ENCODE data around the gene SMARCC1.

SMARCC1 gene

GRCh38 chr3:47594792-47595191 is 186.9 kb downstream of the SMARCC1 start:
- H3K4me3 ChIP-seq (ENCODE audit: low read length) = no peak overlapping the region
- DNase-seq (ENCODE audit: low read depth, low spot score) = no peak
- H3K36me3 ChIP-seq (ENCODE audit: control insufficient read depth, insufficient read depth, low read length) = peaks cover 8% of the 10 kb centered on the region
- no peaks in the 10 kb centered on the region for H3K9me3 ChIP-seq (ENCODE audit: control insufficient read depth, insufficient read depth, low read length)
- H3K27ac ChIP-seq (ENCODE audit: low read length) = no peak overlapping the region
- no CpG with 5 or more reads among the region's 3 CpGs for WGBS (ENCODE audit: insufficient coverage, insufficient read length)
- H3K4me1 ChIP-seq (ENCODE audit: control insufficient read depth, insufficient read depth, low read length) = no peaks in the 10 kb centered on the region
- H3K27me3 ChIP-seq (ENCODE audit: control insufficient read depth, insufficient read depth, low read length) = no peaks in the 10 kb centered on the region

- no CpG with 5 or more reads among the region's 4 CpGs for WGBS (ENCODE audit: insufficient coverage, insufficient read length)
- Histone ChIP-seq H3K4me3 (ENCODE audit: low read length) (no peak overlapping the region), H3K36me3 (ENCODE audit: control insufficient read depth, insufficient read depth, low read length) (peaks cover 19% of the 10 kb centered on the region), H3K27ac (ENCODE audit: low read length) (no peak overlapping the region), H3K27me3 (ENCODE audit: control insufficient read depth, insufficient read depth, low read length) (no peaks in the 10 kb centered on the region), H3K4me1 (ENCODE audit: control insufficient read depth, insufficient read depth, low read length) (no peaks in the 10 kb centered on the region), H3K9me3 (ENCODE audit: control insufficient read depth, insufficient read depth, low read length) (no peaks in the 10 kb centered on the region)
- DNase-seq (ENCODE audit: low read depth, low spot score) = no peak
These were observed 189.5 kb downstream of the SMARCC1 start for GRCh38 chr3:47592066-47592795.

- Histone ChIP-seq H3K9me3 (ENCODE audit: control insufficient read depth, insufficient read depth, low read length) (no peaks in the 10 kb centered on the region), H3K4me1 (ENCODE audit: control insufficient read depth, insufficient read depth, low read length) (no peaks in the 10 kb centered on the region), H3K27ac (ENCODE audit: low read length) (no peak overlapping the region), H3K27me3 (ENCODE audit: control insufficient read depth, insufficient read depth, low read length) (no peaks in the 10 kb centered on the region), H3K4me3 (ENCODE audit: low read length) (no peak overlapping the region), H3K36me3 (ENCODE audit: control insufficient read depth, insufficient read depth, low read length) (peaks cover 20% of the 10 kb centered on the region)
- 100% methylated on average over 1 of the region's 2 CpGs for WGBS (ENCODE audit: insufficient coverage, insufficient read length)
- no peak for DNase-seq (ENCODE audit: low read depth, low spot score)
These were observed 191.5 kb downstream of the SMARCC1 start for GRCh38 chr3:47590216-47590615.

GRCh38 chr3:47588587-47588986 is 193.1 kb downstream of the SMARCC1 start:
- no CpG with 5 or more reads among the region's 4 CpGs for WGBS (ENCODE audit: insufficient coverage, insufficient read length)
- H3K9me3 ChIP-seq (ENCODE audit: control insufficient read depth, insufficient read depth, low read length) = no peaks in the 10 kb centered on the region
- no peaks in the 10 kb centered on the region for H3K27me3 ChIP-seq (ENCODE audit: control insufficient read depth, insufficient read depth, low read length)
- H3K4me1 ChIP-seq (ENCODE audit: control insufficient read depth, insufficient read depth, low read length) = no peaks in the 10 kb centered on the region; the same call in 1 of the 2 replicates
- peaks cover 20% of the 10 kb centered on the region for H3K36me3 ChIP-seq (ENCODE audit: control insufficient read depth, insufficient read depth, low read length)
- no peak overlapping the region for H3K27ac ChIP-seq (ENCODE audit: low read length)
- no peak overlapping the region for H3K4me3 ChIP-seq (ENCODE audit: low read length)
- DNase-seq (ENCODE audit: low read depth, low spot score) = no peak

GRCh38 chr3:47588053-47588452 is 193.6 kb downstream of the SMARCC1 start:
- H3K4me3 ChIP-seq (ENCODE audit: low read length) = no peak overlapping the region
- H3K27me3 ChIP-seq (ENCODE audit: control insufficient read depth, insufficient read depth, low read length) = no peaks in the 10 kb centered on the region
- peaks cover 20% of the 10 kb centered on the region for H3K36me3 ChIP-seq (ENCODE audit: control insufficient read depth, insufficient read depth, low read length)
- H3K27ac ChIP-seq (ENCODE audit: low read length) = no peak overlapping the region
- WGBS (ENCODE audit: insufficient coverage, insufficient read length) = no CpG with 5 or more reads among the region's 7 CpGs
- no peaks in the 10 kb centered on the region; the same call in 1 of the 2 replicates for H3K4me1 ChIP-seq (ENCODE audit: control insufficient read depth, insufficient read depth, low read length)
- no peaks in the 10 kb centered on the region for H3K9me3 ChIP-seq (ENCODE audit: control insufficient read depth, insufficient read depth, low read length)
- DNase-seq (ENCODE audit: low read depth, low spot score) = no peak

- H3K27ac ChIP-seq (ENCODE audit: low read length) = no peak overlapping the region
- DNase-seq (ENCODE audit: low read depth, low spot score) = no peak
- WGBS (ENCODE audit: insufficient coverage, insufficient read length) = no CpG with 5 or more reads among the region's 6 CpGs
- H3K27me3 ChIP-seq (ENCODE audit: control insufficient read depth, insufficient read depth, low read length) = no peaks in the 10 kb centered on the region
- no peaks in the 10 kb centered on the region for H3K9me3 ChIP-seq (ENCODE audit: control insufficient read depth, insufficient read depth, low read length)
- H3K36me3 ChIP-seq (ENCODE audit: control insufficient read depth, insufficient read depth, low read length) = peaks cover 20% of the 10 kb centered on the region
- H3K4me3 ChIP-seq (ENCODE audit: low read length) = no peak overlapping the region
- H3K4me1 ChIP-seq (ENCODE audit: control insufficient read depth, insufficient read depth, low read length) = no peaks in the 10 kb centered on the region; the same call in 1 of the 2 replicates
These were observed 194.9 kb downstream of the SMARCC1 start for GRCh38 chr3:47586746-47587145.

- no peak for DNase-seq (ENCODE audit: low read depth, low spot score)
- peaks cover 9% of the 10 kb centered on the region for H3K36me3 ChIP-seq (ENCODE audit: control insufficient read depth, insufficient read depth, low read length)
- H3K4me1 ChIP-seq (ENCODE audit: control insufficient read depth, insufficient read depth, low read length) = no peaks in the 10 kb centered on the region; the same call in 1 of the 2 replicates
- peaks cover 6% of the 10 kb centered on the region; the same call in 1 of the 2 replicates for H3K27me3 ChIP-seq (ENCODE audit: control insufficient read depth, insufficient read depth, low read length)
- H3K9me3 ChIP-seq (ENCODE audit: control insufficient read depth, insufficient read depth, low read length) = no peaks in the 10 kb centered on the region
- no peak overlapping the region for H3K27ac ChIP-seq (ENCODE audit: low read length)
- no peak overlapping the region for H3K4me3 ChIP-seq (ENCODE audit: low read length)
- WGBS (ENCODE audit: insufficient coverage, insufficient read length) = no CpG with 5 or more reads among the region's 3 CpGs
These were observed 198.2 kb downstream of the SMARCC1 start for GRCh38 chr3:47583320-47584075.

GRCh38 chr3:47581835-47582234 is 199.9 kb downstream of the SMARCC1 start:
- no peak overlapping the region for H3K4me3 ChIP-seq (ENCODE audit: low read length)
- WGBS (ENCODE audit: insufficient coverage, insufficient read length) = no CpG with 5 or more reads among the region's 4 CpGs
- no peaks in the 10 kb centered on the region; the same call in 1 of the 2 replicates for H3K4me1 ChIP-seq (ENCODE audit: control insufficient read depth, insufficient read depth, low read length)
- H3K27ac ChIP-seq (ENCODE audit: low read length) = no peak overlapping the region
- no peak for DNase-seq (ENCODE audit: low read depth, low spot score)
- peaks cover 10% of the 10 kb centered on the region; the same call in 1 of the 2 replicates for H3K27me3 ChIP-seq (ENCODE audit: control insufficient read depth, insufficient read depth, low read length)
- H3K9me3 ChIP-seq (ENCODE audit: control insufficient read depth, insufficient read depth, low read length) = no peaks in the 10 kb centered on the region
- H3K36me3 ChIP-seq (ENCODE audit: control insufficient read depth, insufficient read depth, low read length) = no peaks in the 10 kb centered on the region; the same call in 1 of the 2 replicates

GRCh38 chr3:47581422-47581821 is 200.3 kb downstream of the SMARCC1 start:
- WGBS (ENCODE audit: insufficient coverage, insufficient read length) = no CpG with 5 or more reads among the region's 5 CpGs
- H3K36me3 ChIP-seq (ENCODE audit: control insufficient read depth, insufficient read depth, low read length) = no peaks in the 10 kb centered on the region
- H3K9me3 ChIP-seq (ENCODE audit: control insufficient read depth, insufficient read depth, low read length) = no peaks in the 10 kb centered on the region
- no peaks in the 10 kb centered on the region; the same call in 1 of the 2 replicates for H3K4me1 ChIP-seq (ENCODE audit: control insufficient read depth, insufficient read depth, low read length)
- no peak for DNase-seq (ENCODE audit: low read depth, low spot score)
- no peak overlapping the region for H3K27ac ChIP-seq (ENCODE audit: low read length)
- peaks cover 10% of the 10 kb centered on the region; the same call in 1 of the 2 replicates for H3K27me3 ChIP-seq (ENCODE audit: control insufficient read depth, insufficient read depth, low read length)
- no peak overlapping the region for H3K4me3 ChIP-seq (ENCODE audit: low read length)

- Histone ChIP-seq H3K4me1 (ENCODE audit: control insufficient read depth, insufficient read depth, low read length) (no peaks in the 10 kb centered on the region; the same call in 1 of the 2 replicates), H3K9me3 (ENCODE audit: control insufficient read depth, insufficient read depth, low read length) (no peaks in the 10 kb centered on the region), H3K36me3 (ENCODE audit: control insufficient read depth, insufficient read depth, low read length) (no peaks in the 10 kb centered on the region), H3K27ac (ENCODE audit: low read length) (no peak overlapping the region), H3K4me3 (ENCODE audit: low read length) (no peak overlapping the region), H3K27me3 (ENCODE audit: control insufficient read depth, insufficient read depth, low read length) (peaks cover 10% of the 10 kb centered on the region; the same call in 1 of the 2 replicates)
- no peak for DNase-seq (ENCODE audit: low read depth, low spot score)
- no CpG with 5 or more reads among the region's 4 CpGs for whole genome bisulfite sequencing (ENCODE audit: insufficient coverage, insufficient read length)
These were observed 201.2 kb downstream of the SMARCC1 start for GRCh38 chr3:47580481-47580880.
